Measurements from ENCODE around the gene COX15. TPM values are rescaled to one million over a fixed set of nuclear protein-coding genes. Genes with fewer than 3 reads are reported as not detected.

Gene COX15
- total RNA-seq, 1 experiment from 2014 or later = 34.2 TPM

GRCh38 chr10:99742254-99742653 is 10.3 kb upstream of the COX15 start:
- TF ChIP-seq, protein P1, sequence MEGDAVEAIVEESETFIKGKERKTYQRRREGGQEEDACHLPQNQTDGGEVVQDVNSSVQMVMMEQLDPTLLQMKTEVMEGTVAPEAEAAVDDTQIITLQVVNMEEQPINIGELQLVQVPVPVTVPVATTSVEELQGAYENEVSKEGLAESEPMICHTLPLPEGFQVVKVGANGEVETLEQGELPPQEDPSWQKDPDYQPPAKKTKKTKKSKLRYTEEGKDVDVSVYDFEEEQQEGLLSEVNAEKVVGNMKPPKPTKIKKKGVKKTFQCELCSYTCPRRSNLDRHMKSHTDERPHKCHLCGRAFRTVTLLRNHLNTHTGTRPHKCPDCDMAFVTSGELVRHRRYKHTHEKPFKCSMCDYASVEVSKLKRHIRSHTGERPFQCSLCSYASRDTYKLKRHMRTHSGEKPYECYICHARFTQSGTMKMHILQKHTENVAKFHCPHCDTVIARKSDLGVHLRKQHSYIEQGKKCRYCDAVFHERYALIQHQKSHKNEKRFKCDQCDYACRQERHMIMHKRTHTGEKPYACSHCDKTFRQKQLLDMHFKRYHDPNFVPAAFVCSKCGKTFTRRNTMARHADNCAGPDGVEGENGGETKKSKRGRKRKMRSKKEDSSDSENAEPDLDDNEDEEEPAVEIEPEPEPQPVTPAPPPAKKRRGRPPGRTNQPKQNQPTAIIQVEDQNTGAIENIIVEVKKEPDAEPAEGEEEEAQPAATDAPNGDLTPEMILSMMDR (conservative IDR thresholded peaks at IDR 0.05) = no peak
- H3T11ph ChIP-seq (ENCODE audit: low read length) = no peak overlapping the region
- no peaks in the 10 kb centered on the region for H3K23me2 ChIP-seq (ENCODE audit: insufficient read length, low read depth, low read length, poor library complexity, severe bottlenecking)
- H2BK12ac ChIP-seq (ENCODE audit: insufficient read length, low read depth, low read length) = no peak overlapping the region
- Mint-ChIP-seq H3K36me3 (ENCODE audit: insufficient read depth in 1 of 3, low read depth in 3 of 3) (peaks cover 46 to 86% (median 81%) of the 10 kb centered on the region in 3 experiments), H3K27ac (no peak overlapping the region), H3K9me3 (peaks cover 3 to 7% of the 10 kb centered on the region in 2 experiments; a peak in 2 of 5 replicates), H3K4me3 (no peak overlapping the region), H3K27me3 (ENCODE audit: low read depth) (no peaks in the 10 kb centered on the region), H3K4me1 (no peaks in the 10 kb centered on the region)
- no peak overlapping the region for H3K18ac ChIP-seq (ENCODE audit: insufficient read length, low read depth, low read length)
- no peaks in the 10 kb centered on the region for H3K79me2 ChIP-seq (ENCODE audit: insufficient read depth, low read length)
- no peak overlapping the region for H4K5ac ChIP-seq (ENCODE audit: insufficient read length, low read depth, low read length)
- no peak overlapping the region for H4K91ac ChIP-seq (ENCODE audit: insufficient read length, low read depth, low read length)
- no peaks in the 10 kb centered on the region for H3K4me1 ChIP-seq (ENCODE audit: insufficient read depth, low read length)
- H3K9ac ChIP-seq (ENCODE audit: extremely low read depth, insufficient read length, low read length) = no peak overlapping the region
- H3K9me3 ChIP-seq (ENCODE audit: control insufficient read depth, low read depth, low read length) = no peaks in the 10 kb centered on the region
- no peak overlapping the region for H3K4me2 ChIP-seq (ENCODE audit: insufficient read depth, insufficient read length, low read length)
- no peak overlapping the region for H2BK5ac ChIP-seq (ENCODE audit: insufficient read length, low read length)
- H2AFZ ChIP-seq (ENCODE audit: low read length) = no peak overlapping the region
- H2BK15ac ChIP-seq (ENCODE audit: low read depth, low read length) = no peak overlapping the region
- H4K20me1 ChIP-seq (ENCODE audit: control insufficient read depth, insufficient read depth, insufficient read length) = no peaks in the 10 kb centered on the region
- no peak for DNase-seq
- no peaks in the 10 kb centered on the region for H3K27me3 ChIP-seq (ENCODE audit: insufficient read depth, low read length)
- no peak overlapping the region for H2BK120ac ChIP-seq (ENCODE audit: low read depth, low read length, poor library complexity, severe bottlenecking)
- no peak overlapping the region for H3K4ac ChIP-seq (ENCODE audit: low read depth, low read length)
- no peak overlapping the region for H3K27ac ChIP-seq (ENCODE audit: insufficient read length, low read depth, low read length)
- H3K56ac ChIP-seq (ENCODE audit: insufficient read length, low read depth, low read length) = no peak overlapping the region
- H3K14ac ChIP-seq (ENCODE audit: insufficient read depth, low read length) = no peak overlapping the region
- no peak overlapping the region for H2BK20ac ChIP-seq (ENCODE audit: low read depth, low read length, poor library complexity, severe bottlenecking)
- H4K8ac ChIP-seq (replicated peaks; ENCODE audit: insufficient read length, low read depth, low read length) = no peak overlapping the region
- H2AK5ac ChIP-seq (ENCODE audit: insufficient read length, low read length) = no peak overlapping the region
- H3K79me1 ChIP-seq (ENCODE audit: insufficient read depth, low read depth, low read length, poor library complexity, severe bottlenecking) = no peaks in the 10 kb centered on the region
- no peak overlapping the region for H3K23ac ChIP-seq (ENCODE audit: insufficient read length, low read depth, low read length)
